Endothelial cell of umbilical vein (primary cell): ENCODE measurements around the gene TRPC6. TPM values are rescaled to one million over a fixed set of nuclear protein-coding genes. Genes with fewer than 3 reads are reported as not detected.

Source experiments
- BruUV-seq: library from RNA; stranded (reverse); fragments of 400-500 nt; replicated peaks from 2 replicates; lab custom pipeline; 2021; lab: Mats Ljungman, UMichigan
- CTCF ChIA-PET: fragments of 300-600, 350-600 bp; sonication (Branson Sonifier 250); formaldehyde crosslinking; loops from one replicate; lab custom pipeline; 2021; ENCODE audit warnings: antibody characterized with exemption, inconsistent platforms; lab: Charles Lee
- POLR2A ChIA-PET: fragments of 300-600, 350-600 bp; sonication (Branson Sonifier 250); formaldehyde crosslinking; loops from one replicate; lab custom pipeline; 2021; ENCODE audit warnings: antibody characterized with exemption, inconsistent platforms; lab: Charles Lee
- DNase-seq: peaks from one replicate; pipeline ENCODE4 v3.0.0-alpha.2; 2011; ENCODE audit warnings: low read depth, low spot score
- FAIRE-seq: peaks from 2 replicates; lab custom pipeline; 2011; peaks lifted over from hg19 to GRCh38; lab: Jason Lieb, UNC
- H2AFZ ChIP-seq: 2 replicates; pipeline ENCODE4 v1.6.0; 2012; ENCODE audit warnings: low read depth, low read length, control low read depth, inconsistent platforms
- H3K27ac ChIP-seq: 2 replicates; pipeline ENCODE4 v1.5.1; 2011; ENCODE audit warnings: low read depth, mild to moderate bottlenecking, control low read depth, low read length, moderate library complexity; ENCODE audit not compliant: insufficient read depth
- H3K27me3 ChIP-seq, 2 experiments: 2 replicates each; pipeline versions ENCODE4 v1.6.0 to v1.6.1; 2011; ENCODE audit warnings: low read length in 2 of 2, mixed read lengths in 1 of 2; ENCODE audit not compliant: control insufficient read depth in 2 of 2, insufficient read depth in 2 of 2
- H3K36me3 ChIP-seq, 2 experiments: 2 replicates in 1 of 2; 3 replicates in 1 of 2; pipeline ENCODE4 v1.5.1; 2011; ENCODE audit warnings: low read length in 2 of 2, mild to moderate bottlenecking in 1 of 2, moderate library complexity in 1 of 2; ENCODE audit not compliant: control insufficient read depth in 2 of 2, insufficient read depth in 2 of 2; ENCODE audit errors: extremely low read depth in 1 of 2
- H3K4me1 ChIP-seq: 3 replicates; pipeline ENCODE4 v1.5.1; 2011; ENCODE audit warnings: mild to moderate bottlenecking, low read length; ENCODE audit not compliant: control insufficient read depth, insufficient read depth; ENCODE audit errors: extremely low read depth
- H3K4me2 ChIP-seq: 2 replicates; pipeline ENCODE4 v1.6.1; 2011; ENCODE audit warnings: low read length, control low read depth, mixed read lengths; ENCODE audit not compliant: insufficient read depth
- H3K4me3 ChIP-seq, 3 experiments: fragments of 200-600 bp in 1 of 3; sonication (generic), shearing (Covaris generic) in 1 of 3; replicated peaks in 1 of 3; 2 replicates each; pipeline ENCODE4 v1.5.1; 2011 to 2016; ENCODE audit warnings: control low read depth in 3 of 3, low read length in 3 of 3, mild to moderate bottlenecking in 2 of 3, inconsistent platforms in 1 of 3, low read depth in 1 of 3, moderate library complexity in 1 of 3; ENCODE audit not compliant: insufficient read depth in 1 of 3
- H3K79me2 ChIP-seq: 2 replicates; pipeline ENCODE4 v1.6.0; 2012; ENCODE audit warnings: low read length, inconsistent platforms; ENCODE audit not compliant: control insufficient read depth, insufficient read depth
- H3K9ac ChIP-seq: replicated peaks from 2 replicates; pipeline ENCODE3; 2011; ENCODE audit warnings: low read length, control low read depth; ENCODE audit not compliant: insufficient read depth; ENCODE audit errors: extremely low read depth
- H3K9me1 ChIP-seq: replicated peaks from 3 replicates; pipeline ENCODE4 v1.6.0; 2011; ENCODE audit warnings: mild to moderate bottlenecking, low read length; ENCODE audit not compliant: control insufficient read depth, insufficient read depth; ENCODE audit errors: extremely low read depth
- H3K9me3 ChIP-seq: replicated peaks from 2 replicates; pipeline ENCODE4 v1.5.1; 2012; ENCODE audit warnings: low read length, inconsistent platforms; ENCODE audit not compliant: control insufficient read depth, insufficient read depth
- H4K20me1 ChIP-seq: replicated peaks from 2 replicates; pipeline ENCODE3; 2011; ENCODE audit warnings: mild to moderate bottlenecking, low read length; ENCODE audit not compliant: control insufficient read depth, insufficient read depth; ENCODE audit errors: extremely low read depth
- EZH2 ChIP-seq: IDR thresholded peaks from 2 replicates; pipeline ENCODE4 v1.6.1; 2012; ENCODE audit warnings: borderline replicate concordance, low read depth, mild to moderate bottlenecking, moderate library complexity, low read length, inconsistent platforms; ENCODE audit not compliant: severe bottlenecking
- FOS ChIP-seq: IDR thresholded peaks from 2 replicates; pipeline ENCODE4 v1.6.1; 2011; ENCODE audit warnings: mild to moderate bottlenecking, low read length, moderate library complexity, borderline replicate concordance; ENCODE audit not compliant: insufficient read depth
- GATA2 ChIP-seq: IDR thresholded peaks from 2 replicates; pipeline ENCODE4 v1.7.0; 2011; ENCODE audit warnings: low read depth, mild to moderate bottlenecking, moderate library complexity, mixed read lengths, low read length; ENCODE audit not compliant: insufficient read length, insufficient read depth
- JUN ChIP-seq: IDR thresholded peaks from 2 replicates; pipeline ENCODE4 v1.6.1; 2011; ENCODE audit warnings: borderline replicate concordance, low read depth; ENCODE audit not compliant: insufficient read length, insufficient read depth
- MYC ChIP-seq: IDR thresholded peaks from one replicate; pipeline ENCODE4 v1.6.1; 2011; ENCODE audit warnings: mild to moderate bottlenecking, low read depth, low read length
- POLR2A ChIP-seq: IDR thresholded peaks from 2 replicates; pipeline ENCODE4 v1.6.1; 2012; ENCODE audit warnings: low read depth, mild to moderate bottlenecking, control low read depth, low read length
- POLR2AphosphoS5 ChIP-seq: IDR thresholded peaks from 2 replicates; pipeline ENCODE4 v1.6.1; 2012; ENCODE audit warnings: low read depth, mild to moderate bottlenecking, control low read depth, low read length, moderate library complexity; ENCODE audit not compliant: insufficient read depth
- dilution Hi-C: fragments of 300-500 bp; cut with MboI; formaldehyde crosslinking; loops from one replicate; pipeline ENCODE4 v1.15.0; 2019; ENCODE audit warnings: low sequenced_read_pairs; ENCODE audit not compliant: extremely low pct_ligation_motif_present
- intact Hi-C: fragments of 100-400 bp; cut with micrococcal nuclease; formaldehyde crosslinking; loops from one replicate; pipeline ENCODE4 v1.10.0; 2022
- polyA plus RNA-seq, 4 experiments: library from polyadenylated mRNA; depleted of rRNA in 3 of 4; stranded (reverse) in 3 of 4; unstranded in 1 of 4; fragments of >200 nt; gene quantifications; 2 replicates each; pipeline versions ENCODE4 v1.2.1 to v1.2.3, GENCODE V29; 2011 to 2012; ENCODE audit warnings: missing spikeins in 1 of 4
- total RNA-seq: library from RNA; stranded (reverse); gene quantifications from 2 replicates; pipeline ENCODE4 v1.2.3, GENCODE V29; 2021
- TF ChIP-seq, protein P1 (sequence below), 2 donors: IDR thresholded peaks; 1 replicate in 1 of 2; 2 replicates in 1 of 2; pipeline ENCODE4 v1.5.1; 2011; ENCODE audit warnings: low read length in 2 of 2, mild to moderate bottlenecking in 2 of 2, moderate library complexity in 2 of 2, control low read depth in 1 of 2, inconsistent platforms in 1 of 2, low read depth in 1 of 2; ENCODE audit not compliant: insufficient read depth in 1 of 2; ENCODE audit errors: extremely low read depth in 1 of 2
- TF ChIP-seq, protein P2 (sequence below): IDR thresholded peaks from 2 replicates; pipeline ENCODE4 v1.6.1; 2011; ENCODE audit not compliant: insufficient read depth, insufficient read length

Gene TRPC6
- total and polyA plus RNA-seq, 2 donors (not counting 3 experiments of a cell fraction or from before 2014, with no cell fraction given) = not detected

DNA sequence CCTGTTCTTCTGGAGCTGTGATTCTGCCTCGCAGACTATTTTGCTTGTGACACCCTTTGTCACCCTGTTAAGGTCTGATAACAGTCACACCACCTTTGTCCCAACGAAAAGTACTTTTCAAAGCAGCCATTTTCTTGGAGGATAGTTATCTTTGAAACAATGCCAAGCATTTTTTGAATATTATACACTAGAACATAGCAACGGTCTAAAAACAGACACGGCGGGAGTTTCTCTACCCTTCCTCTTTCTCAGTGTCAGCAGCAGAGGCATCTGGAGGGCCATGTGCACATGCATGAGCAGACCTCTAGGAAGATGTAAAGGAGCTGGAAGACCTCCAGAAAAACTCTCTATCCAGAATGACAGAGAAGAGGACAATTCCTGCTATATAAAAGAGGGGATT is 86.5 kb downstream of the TRPC6 start:
- no peaks in the 10 kb centered on the region for H3K27me3 ChIP-seq
- no peaks in the 10 kb centered on the region for H3K9me1 ChIP-seq
- H3K79me2 ChIP-seq = no peaks in the 10 kb centered on the region
- H3K27ac ChIP-seq = no peak overlapping the region
- no peak for TF ChIP-seq EZH2
- no peak for TF ChIP-seq POLR2A
- TF ChIP-seq, protein P1, sequence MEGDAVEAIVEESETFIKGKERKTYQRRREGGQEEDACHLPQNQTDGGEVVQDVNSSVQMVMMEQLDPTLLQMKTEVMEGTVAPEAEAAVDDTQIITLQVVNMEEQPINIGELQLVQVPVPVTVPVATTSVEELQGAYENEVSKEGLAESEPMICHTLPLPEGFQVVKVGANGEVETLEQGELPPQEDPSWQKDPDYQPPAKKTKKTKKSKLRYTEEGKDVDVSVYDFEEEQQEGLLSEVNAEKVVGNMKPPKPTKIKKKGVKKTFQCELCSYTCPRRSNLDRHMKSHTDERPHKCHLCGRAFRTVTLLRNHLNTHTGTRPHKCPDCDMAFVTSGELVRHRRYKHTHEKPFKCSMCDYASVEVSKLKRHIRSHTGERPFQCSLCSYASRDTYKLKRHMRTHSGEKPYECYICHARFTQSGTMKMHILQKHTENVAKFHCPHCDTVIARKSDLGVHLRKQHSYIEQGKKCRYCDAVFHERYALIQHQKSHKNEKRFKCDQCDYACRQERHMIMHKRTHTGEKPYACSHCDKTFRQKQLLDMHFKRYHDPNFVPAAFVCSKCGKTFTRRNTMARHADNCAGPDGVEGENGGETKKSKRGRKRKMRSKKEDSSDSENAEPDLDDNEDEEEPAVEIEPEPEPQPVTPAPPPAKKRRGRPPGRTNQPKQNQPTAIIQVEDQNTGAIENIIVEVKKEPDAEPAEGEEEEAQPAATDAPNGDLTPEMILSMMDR (IDR thresholded peaks at IDR 0.05; ENCODE audit: extremely low read depth in 1 of 2, insufficient read depth in 1 of 2, low read depth in 1 of 2, low read length in 2 of 2) = no peak
- TF ChIP-seq, protein P2, sequence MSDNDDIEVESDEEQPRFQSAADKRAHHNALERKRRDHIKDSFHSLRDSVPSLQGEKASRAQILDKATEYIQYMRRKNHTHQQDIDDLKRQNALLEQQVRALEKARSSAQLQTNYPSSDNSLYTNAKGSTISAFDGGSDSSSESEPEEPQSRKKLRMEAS = no peak
- no peak for TF ChIP-seq JUN
- TF ChIP-seq MYC = no peak
- TF ChIP-seq FOS = no peak
- no peak for TF ChIP-seq GATA2
- no peak for TF ChIP-seq POLR2AphosphoS5
- no peak overlapping the region for H3K9ac ChIP-seq
- H3K36me3 ChIP-seq = no peaks in the 10 kb centered on the region
- CTCF ChIA-PET = no interaction called here
- no peak overlapping the region for H3K4me2 ChIP-seq
- FAIRE-seq (no peak), DNase-seq (no peak)
- intact Hi-C loops (no loop called here), dilution Hi-C loops (no loop called here)
- no peaks in the 10 kb centered on the region for H3K4me1 ChIP-seq
- no peaks in the 10 kb centered on the region for H4K20me1 ChIP-seq
- no peak overlapping the region for H3K4me3 ChIP-seq
- H3K9me3 ChIP-seq = no peaks in the 10 kb centered on the region
- BruUV-seq = no TSS peak
- no peak overlapping the region for H2AFZ ChIP-seq
- POLR2A ChIA-PET = no interaction called here
